Measurements from ENCODE around the gene RSPH3.
"Not testable (repeated sequence)": the region's sequence is repeated elsewhere in the genome, so short reads cannot be mapped to it uniquely, and the experiment has no call there.

DNA sequence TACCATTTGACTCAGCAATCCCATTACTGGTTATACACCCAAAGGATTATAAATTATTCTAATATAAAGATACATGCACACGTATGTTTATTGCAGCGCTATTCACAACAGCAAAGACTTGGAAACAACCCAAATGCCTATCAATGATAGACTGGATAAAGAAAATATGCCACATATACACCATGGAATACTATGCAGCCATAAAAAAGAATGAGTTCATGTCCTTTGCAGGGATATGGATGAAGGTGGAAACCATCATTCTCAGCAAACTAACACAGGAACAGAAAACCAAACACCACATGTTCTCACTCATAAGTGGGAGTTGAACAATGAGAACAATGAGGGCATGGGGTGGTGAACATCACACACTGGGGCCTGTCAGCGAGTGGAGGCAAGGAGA is 48.0 kb downstream of the RSPH3 start:
- TF ChIP-seq SP1 (IDR thresholded peaks at IDR 0.05) = not testable (repeated sequence)
- TF ChIP-seq, protein P1, sequence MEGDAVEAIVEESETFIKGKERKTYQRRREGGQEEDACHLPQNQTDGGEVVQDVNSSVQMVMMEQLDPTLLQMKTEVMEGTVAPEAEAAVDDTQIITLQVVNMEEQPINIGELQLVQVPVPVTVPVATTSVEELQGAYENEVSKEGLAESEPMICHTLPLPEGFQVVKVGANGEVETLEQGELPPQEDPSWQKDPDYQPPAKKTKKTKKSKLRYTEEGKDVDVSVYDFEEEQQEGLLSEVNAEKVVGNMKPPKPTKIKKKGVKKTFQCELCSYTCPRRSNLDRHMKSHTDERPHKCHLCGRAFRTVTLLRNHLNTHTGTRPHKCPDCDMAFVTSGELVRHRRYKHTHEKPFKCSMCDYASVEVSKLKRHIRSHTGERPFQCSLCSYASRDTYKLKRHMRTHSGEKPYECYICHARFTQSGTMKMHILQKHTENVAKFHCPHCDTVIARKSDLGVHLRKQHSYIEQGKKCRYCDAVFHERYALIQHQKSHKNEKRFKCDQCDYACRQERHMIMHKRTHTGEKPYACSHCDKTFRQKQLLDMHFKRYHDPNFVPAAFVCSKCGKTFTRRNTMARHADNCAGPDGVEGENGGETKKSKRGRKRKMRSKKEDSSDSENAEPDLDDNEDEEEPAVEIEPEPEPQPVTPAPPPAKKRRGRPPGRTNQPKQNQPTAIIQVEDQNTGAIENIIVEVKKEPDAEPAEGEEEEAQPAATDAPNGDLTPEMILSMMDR (IDR thresholded peaks at IDR 0.05; ENCODE audit: low read depth, low read length, missing input control) = not testable (repeated sequence)
- TF ChIP-seq, protein P2, sequence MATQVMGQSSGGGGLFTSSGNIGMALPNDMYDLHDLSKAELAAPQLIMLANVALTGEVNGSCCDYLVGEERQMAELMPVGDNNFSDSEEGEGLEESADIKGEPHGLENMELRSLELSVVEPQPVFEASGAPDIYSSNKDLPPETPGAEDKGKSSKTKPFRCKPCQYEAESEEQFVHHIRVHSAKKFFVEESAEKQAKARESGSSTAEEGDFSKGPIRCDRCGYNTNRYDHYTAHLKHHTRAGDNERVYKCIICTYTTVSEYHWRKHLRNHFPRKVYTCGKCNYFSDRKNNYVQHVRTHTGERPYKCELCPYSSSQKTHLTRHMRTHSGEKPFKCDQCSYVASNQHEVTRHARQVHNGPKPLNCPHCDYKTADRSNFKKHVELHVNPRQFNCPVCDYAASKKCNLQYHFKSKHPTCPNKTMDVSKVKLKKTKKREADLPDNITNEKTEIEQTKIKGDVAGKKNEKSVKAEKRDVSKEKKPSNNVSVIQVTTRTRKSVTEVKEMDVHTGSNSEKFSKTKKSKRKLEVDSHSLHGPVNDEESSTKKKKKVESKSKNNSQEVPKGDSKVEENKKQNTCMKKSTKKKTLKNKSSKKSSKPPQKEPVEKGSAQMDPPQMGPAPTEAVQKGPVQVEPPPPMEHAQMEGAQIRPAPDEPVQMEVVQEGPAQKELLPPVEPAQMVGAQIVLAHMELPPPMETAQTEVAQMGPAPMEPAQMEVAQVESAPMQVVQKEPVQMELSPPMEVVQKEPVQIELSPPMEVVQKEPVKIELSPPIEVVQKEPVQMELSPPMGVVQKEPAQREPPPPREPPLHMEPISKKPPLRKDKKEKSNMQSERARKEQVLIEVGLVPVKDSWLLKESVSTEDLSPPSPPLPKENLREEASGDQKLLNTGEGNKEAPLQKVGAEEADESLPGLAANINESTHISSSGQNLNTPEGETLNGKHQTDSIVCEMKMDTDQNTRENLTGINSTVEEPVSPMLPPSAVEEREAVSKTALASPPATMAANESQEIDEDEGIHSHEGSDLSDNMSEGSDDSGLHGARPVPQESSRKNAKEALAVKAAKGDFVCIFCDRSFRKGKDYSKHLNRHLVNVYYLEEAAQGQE (IDR thresholded peaks at IDR 0.05) = not testable (repeated sequence)
- TF ChIP-seq, protein P3, sequence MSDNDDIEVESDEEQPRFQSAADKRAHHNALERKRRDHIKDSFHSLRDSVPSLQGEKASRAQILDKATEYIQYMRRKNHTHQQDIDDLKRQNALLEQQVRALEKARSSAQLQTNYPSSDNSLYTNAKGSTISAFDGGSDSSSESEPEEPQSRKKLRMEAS (IDR thresholded peaks at IDR 0.05) = not testable (repeated sequence)
- TF ChIP-seq, protein P4, sequence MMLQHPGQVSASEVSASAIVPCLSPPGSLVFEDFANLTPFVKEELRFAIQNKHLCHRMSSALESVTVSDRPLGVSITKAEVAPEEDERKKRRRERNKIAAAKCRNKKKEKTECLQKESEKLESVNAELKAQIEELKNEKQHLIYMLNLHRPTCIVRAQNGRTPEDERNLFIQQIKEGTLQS (IDR thresholded peaks at IDR 0.05) = not testable (repeated sequence)

All from liver (tissue), 3 donors.